Raji (cell line): Measurements from ENCODE around the gene EFNB1.

Source experiments
- POLR2A ChIP-seq: IDR thresholded peaks from 2 replicates; pipeline ENCODE4 v1.6.1; 2011; ENCODE audit warnings: low read depth, low read length, control low read depth; ENCODE audit not compliant: insufficient read depth

EFNB1 gene

GRCh38 chrX:68828740-68829581 is at the start of gene EFNB1:
Gene EFNB1, plus strand, starts transcription at chrX:68829021. Its CDS starts 756 bp downstream, at chrX:68829777.
- peak; percentile 82 for TF ChIP-seq POLR2A

DNA sequence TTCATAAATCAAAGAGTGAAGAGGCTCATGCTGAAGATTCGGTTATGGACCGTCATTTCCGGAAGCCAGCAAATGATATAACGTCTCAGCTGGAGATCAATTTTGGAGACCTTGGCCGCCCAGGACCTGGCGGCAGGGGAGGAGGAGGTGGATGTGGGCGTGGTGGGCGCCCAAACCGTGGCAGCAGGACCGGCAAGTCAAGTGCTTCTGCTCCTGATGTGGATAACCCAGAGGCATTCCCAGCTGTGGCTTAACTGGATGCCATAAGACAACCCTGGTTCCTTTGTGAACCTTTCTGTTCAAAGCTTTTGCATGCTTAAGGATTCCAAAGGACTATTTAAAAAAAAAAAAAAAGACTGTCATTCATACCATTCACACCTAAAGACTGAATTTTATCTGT is 44.0 kb upstream of the EFNB1 start:
- no peak for TF ChIP-seq POLR2A

- TF ChIP-seq POLR2A: no peak
These were observed 38.9 kb upstream of the EFNB1 start for GRCh38 chrX:68789966-68790365.

DNA sequence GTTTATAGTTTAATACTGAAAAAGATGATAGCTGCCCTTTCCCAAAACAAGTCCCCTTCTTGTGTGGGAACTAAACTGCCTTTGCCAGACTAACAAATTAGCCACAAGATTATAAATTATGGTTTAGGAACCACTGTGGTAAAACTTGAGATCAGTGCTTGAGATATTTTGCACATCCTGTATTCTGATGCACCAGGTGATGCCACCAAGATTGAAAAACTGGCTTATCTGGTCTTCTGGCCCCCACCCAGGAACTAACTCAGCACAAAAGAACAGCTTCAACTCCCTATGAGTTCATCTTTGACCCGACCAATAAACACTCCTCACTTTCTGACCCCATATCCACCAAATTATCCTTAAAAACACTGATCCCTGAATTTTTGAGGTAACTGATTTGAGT is 36.7 kb upstream of the EFNB1 start:
- no peak for TF ChIP-seq POLR2A

- no peak for TF ChIP-seq POLR2A
These were observed 34.4 kb upstream of the EFNB1 start for GRCh38 chrX:68794461-68794860.

DNA sequence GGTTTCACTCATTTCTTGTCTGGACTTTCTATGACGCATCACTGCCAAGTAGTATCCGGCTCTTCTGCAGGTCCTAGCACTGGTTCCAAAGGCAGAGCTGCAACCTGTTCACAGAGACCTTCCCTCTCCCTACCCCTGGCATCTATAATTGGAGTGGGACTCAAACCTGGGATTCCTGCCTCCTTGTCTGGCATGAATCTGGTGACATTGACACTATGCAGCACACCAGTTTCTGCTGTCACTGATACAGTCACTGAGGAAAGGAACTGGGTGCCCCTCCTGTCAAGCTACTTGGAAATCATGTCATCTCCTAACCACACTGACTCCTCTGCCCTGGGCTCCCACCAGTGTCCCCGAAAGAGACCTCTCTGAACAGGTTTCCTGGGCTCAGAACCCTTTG is 33.1 kb upstream of the EFNB1 start:
- no peak for TF ChIP-seq POLR2A

DNA sequence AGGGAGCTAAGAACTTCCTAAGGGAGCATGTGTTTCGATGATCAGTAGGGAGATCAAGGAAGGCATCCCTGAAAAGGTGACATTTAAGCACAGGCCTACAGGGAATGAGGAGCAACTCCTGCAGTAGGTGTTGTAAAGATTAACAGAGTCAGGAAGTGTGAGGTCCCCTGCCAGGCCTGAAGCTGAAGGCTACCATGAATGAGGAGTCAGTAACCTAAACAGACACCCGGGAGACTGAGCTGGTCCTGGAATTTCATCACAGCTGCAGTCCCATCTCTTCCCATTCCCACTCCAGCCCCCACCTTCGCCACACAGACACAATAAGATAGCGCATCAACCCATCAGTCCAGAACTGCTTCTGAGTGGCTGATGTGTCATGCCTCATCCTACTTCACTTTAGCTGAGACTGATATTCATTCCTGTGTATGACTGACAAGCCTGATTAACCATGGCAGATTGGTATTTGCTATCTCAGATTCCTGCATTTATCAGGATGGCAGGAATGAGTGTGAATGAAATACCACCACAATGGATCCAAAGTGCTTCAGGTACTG is 27.0 kb upstream of the EFNB1 start:
- no peak for TF ChIP-seq POLR2A

GRCh38 chrX:68807818-68808217 is 21.0 kb upstream of the EFNB1 start:
- no peak for TF ChIP-seq POLR2A

GRCh38 chrX:68808686-68809357 is 20.0 kb upstream of the EFNB1 start:
- TF ChIP-seq POLR2A: no peak

DNA sequence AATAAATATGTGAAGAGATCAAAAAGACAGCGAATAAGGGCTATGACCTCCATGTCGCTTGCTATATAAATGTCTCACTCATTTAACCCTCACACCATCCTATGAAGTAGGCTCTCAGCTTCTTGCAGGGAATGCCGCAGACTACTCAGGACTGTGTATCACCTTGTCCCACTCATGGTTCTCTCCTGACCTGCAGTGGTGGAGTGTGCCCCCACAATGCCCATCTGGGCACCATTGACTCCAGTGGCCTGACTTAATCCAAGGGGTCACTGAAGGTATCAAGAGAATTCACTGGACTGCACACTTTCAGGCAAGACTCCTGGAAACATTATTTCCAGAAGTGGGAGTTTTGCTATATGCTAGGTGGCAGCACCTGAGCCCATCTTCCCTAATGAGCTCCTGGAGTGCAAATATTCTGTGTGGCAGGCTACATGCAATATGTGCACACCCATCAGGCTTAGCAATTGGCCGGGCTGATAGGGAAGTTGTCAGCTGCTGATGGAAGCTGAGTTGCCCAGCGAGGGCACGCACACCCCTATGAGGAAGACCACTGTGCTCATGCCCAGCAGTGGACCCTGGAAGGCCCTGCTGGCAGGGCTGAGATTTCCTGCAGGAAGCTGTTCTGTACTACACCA is 8.2 kb upstream of the EFNB1 start:
- TF ChIP-seq POLR2A: no peak

DNA sequence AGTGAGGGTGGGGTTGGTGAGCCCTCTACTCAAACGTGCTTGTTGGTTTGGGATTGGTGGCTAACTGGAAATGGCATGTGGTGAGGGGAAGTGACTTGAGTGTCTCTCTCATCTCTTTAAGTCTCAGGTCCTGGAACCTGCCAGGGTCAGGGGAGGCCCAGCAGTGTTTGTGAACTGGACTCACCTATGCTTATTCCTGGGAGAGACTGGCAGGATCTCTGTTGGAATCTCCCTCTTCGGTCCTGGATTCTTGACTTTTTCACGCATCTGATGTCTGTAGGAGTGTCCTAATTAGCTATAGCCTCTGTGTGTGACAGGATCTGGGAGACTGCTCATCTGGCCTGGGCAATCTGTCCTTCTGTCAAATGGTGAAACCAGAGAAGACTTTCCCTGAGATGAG is 7.2 kb upstream of the EFNB1 start:
- TF ChIP-seq POLR2A: no peak

- TF ChIP-seq POLR2A: no peak
These were observed 6.0 kb upstream of the EFNB1 start for GRCh38 chrX:68822641-68823410.

DNA sequence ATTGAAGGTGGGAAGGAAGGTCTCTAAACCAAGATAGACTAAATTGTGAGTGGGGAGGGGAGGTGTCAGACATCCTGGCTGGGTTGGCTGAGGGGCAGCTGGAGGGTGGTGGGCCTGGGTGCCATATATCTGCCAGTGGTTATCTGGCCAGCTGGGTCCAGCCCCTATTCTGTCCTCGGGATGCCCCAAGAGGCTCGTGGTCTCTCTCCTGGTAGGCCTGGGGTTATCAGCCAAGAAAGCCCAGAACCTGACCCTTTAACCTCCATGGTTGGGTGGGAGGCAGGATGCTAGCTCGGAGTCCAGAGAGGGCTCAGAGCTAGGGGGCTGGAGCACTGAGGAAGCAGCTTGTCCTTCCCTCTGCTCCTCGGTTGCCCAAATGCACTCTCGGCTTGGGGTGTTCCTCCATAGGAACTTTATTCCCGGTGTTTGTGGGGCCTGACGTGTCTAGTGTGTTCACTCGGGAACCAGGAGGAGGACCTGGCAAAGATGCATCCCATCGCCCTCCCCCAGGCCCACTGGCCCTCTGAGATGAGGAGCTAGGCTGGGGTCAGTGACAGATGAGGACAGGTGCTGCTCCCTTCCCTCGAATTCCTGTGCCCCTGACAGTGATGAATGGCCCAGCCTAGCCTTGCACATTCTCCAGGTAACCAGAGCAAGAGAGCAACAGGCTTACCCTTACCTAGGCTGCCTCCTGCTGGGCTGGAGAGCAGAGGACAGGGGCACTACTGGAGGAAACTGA is 5.2 kb upstream of the EFNB1 start:
- no peak for TF ChIP-seq POLR2A

DNA sequence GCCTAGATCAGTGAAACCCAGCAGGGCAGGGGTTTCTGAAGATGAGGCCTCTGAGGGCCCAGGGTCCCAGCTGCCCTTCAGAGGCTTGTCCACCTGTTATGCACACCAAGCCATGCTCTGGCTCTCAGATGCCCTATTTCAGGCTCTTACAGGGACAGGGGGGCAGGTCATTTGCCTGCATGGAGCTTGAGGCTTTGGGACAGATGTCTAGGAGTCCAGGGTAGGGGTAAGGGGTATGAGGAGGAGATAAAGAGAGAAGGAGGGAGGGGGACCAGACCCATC is 4.7 kb upstream of the EFNB1 start:
- no peak for TF ChIP-seq POLR2A
